Karpas-422 (cell line): ENCODE results near the gene RHOU. TPM values are rescaled to one million over a fixed set of nuclear protein-coding genes. Genes with fewer than 3 reads are reported as not detected.

ENCODE experiments used
- DNase-seq: peaks from one replicate; pipeline ENCODE4 v3.0.0-alpha.2; 2015
- H2AFZ ChIP-seq: fragments of 200-600 bp; sonication (generic); 2 replicates; pipeline ENCODE4 v1.6.1; 2014; ENCODE audit warnings: antibody characterized with exemption, low read length, mixed read lengths
- H3K27ac ChIP-seq: fragments of 200-600 bp; sonication (generic); 2 replicates; pipeline ENCODE4 v1.5.1; 2014; ENCODE audit warnings: mild to moderate bottlenecking, low read length, moderate library complexity
- H3K27me3 ChIP-seq: fragments of 200-600 bp; sonication (generic); 2 replicates; pipeline ENCODE4 v1.6.1; 2014; ENCODE audit warnings: low read length, mixed read lengths
- H3K36me3 ChIP-seq: fragments of 200-600 bp; sonication (generic); 2 replicates; pipeline ENCODE4 v1.6.1; 2014; ENCODE audit warnings: low read length, mixed read lengths; ENCODE audit not compliant: insufficient read depth
- H3K4me1 ChIP-seq: fragments of 200-600 bp; sonication (generic); 2 replicates; pipeline ENCODE4 v1.6.1; 2014; ENCODE audit warnings: mild to moderate bottlenecking, low read length, mixed read lengths
- H3K4me2 ChIP-seq: fragments of 200-600 bp; sonication (generic); 2 replicates; pipeline ENCODE4 v1.6.1; 2014; ENCODE audit warnings: low read length, low read depth, mild to moderate bottlenecking; ENCODE audit not compliant: poor library complexity, severe bottlenecking
- H3K4me3 ChIP-seq: fragments of 200-600 bp; sonication (generic); 2 replicates; pipeline ENCODE4 v1.5.1; 2014; ENCODE audit warnings: mild to moderate bottlenecking, antibody characterized with exemption, low read length, mixed read lengths
- H3K79me2 ChIP-seq: fragments of 200-600 bp; sonication (generic); 2 replicates; pipeline ENCODE4 v1.6.1; 2014; ENCODE audit warnings: mild to moderate bottlenecking, low read length, mixed read lengths
- H3K9ac ChIP-seq: fragments of 200-600 bp; sonication (generic); 2 replicates; pipeline ENCODE4 v1.6.0; 2014; ENCODE audit warnings: low read length
- H3K9me2 ChIP-seq: fragments of 200-600 bp; sonication (generic), shearing (Covaris generic); replicated peaks from 2 replicates; pipeline ENCODE4 v1.6.0; 2014; ENCODE audit warnings: mild to moderate bottlenecking, low read length, moderate library complexity; ENCODE audit not compliant: insufficient read depth
- H3K9me3 ChIP-seq: fragments of 300-700, 200-600 bp; sonication (generic); 2 replicates; pipeline ENCODE4 v1.6.1; 2014; ENCODE audit warnings: low read length, mixed read lengths
- H4K20me1 ChIP-seq: fragments of 200-600 bp; sonication (generic); 2 replicates; pipeline ENCODE4 v1.6.1; 2014; ENCODE audit warnings: mild to moderate bottlenecking, antibody characterized with exemption, low read length, low read depth; ENCODE audit not compliant: insufficient read depth
- total RNA-seq: library from RNA; depleted of rRNA; stranded (reverse); fragments of >200 nt; shearing (Covaris generic); gene quantifications from 2 replicates; pipeline ENCODE4 v1.2.3, GENCODE V29; 2014; ENCODE audit warnings: low replicate concordance

The RHOU gene
- total RNA-seq, 1 experiment from 2014 or later = not detected

GRCh38 chr1:228740543-228741317 is 5.5 kb downstream of the RHOU start:
- no peak overlapping the region for H3K4me2 ChIP-seq
- H3K27ac ChIP-seq = no peak overlapping the region
- no peaks in the 10 kb centered on the region for H3K36me3 ChIP-seq

DNA sequence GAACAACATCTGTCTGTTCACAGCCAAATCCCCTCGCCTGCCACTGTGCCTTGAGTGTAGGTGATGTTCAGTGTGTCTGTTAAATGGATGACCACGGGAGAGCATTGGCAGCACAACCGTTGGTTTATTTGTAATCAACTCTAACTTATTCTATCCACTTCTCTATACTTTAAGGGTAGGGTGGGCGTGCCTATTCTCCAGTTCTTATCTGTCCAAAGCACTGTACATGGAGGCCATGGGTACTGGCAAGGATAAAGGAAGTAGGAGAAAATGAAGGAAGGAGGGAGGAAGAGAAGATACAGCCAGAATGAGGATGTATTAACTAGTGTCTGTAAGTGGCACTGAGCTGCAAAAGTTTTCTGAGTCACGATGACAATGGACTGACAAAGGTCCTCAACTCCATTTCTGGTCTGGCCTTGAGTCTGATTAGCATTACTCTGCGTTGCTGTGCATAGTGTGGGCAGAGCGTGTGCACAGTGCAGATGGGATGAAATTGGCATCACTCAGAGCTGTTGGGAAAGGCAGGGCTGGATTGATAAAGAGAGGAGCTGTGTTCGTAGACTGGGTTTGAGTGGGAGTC is 7.1 kb downstream of the RHOU start:
- Histone ChIP-seq H3K4me2 (no peak overlapping the region), H3K9me3 (no peaks in the 10 kb centered on the region), H3K9ac (no peak overlapping the region), H3K36me3 (no peaks in the 10 kb centered on the region), H3K79me2 (no peaks in the 10 kb centered on the region), H3K4me3 (no peak overlapping the region), H2AFZ (no peak overlapping the region), H4K20me1 (no peaks in the 10 kb centered on the region), H3K27ac (no peak overlapping the region), H3K4me1 (no peaks in the 10 kb centered on the region; the same call in 1 of the 2 replicates), H3K27me3 (no peaks in the 10 kb centered on the region), H3K9me2 (no peaks in the 10 kb centered on the region)
- DNase-seq = no peak

More at GRCh38 chr1:228740543-228741317, 5.5 kb downstream of the RHOU start:
- no peaks in the 10 kb centered on the region for H3K9me3 ChIP-seq
- no peak overlapping the region for H3K4me3 ChIP-seq
- H3K27me3 ChIP-seq = no peaks in the 10 kb centered on the region
- H3K4me1 ChIP-seq = no peaks in the 10 kb centered on the region; the same call in 1 of the 2 replicates
- no peak overlapping the region for H3K9ac ChIP-seq
- no peaks in the 10 kb centered on the region for H3K9me2 ChIP-seq
- H3K79me2 ChIP-seq = no peaks in the 10 kb centered on the region
- H4K20me1 ChIP-seq = no peaks in the 10 kb centered on the region
- H2AFZ ChIP-seq = no peak overlapping the region
- DNase-seq = no peak

- Histone ChIP-seq H3K4me2 (no peak overlapping the region), H3K27me3 (no peaks in the 10 kb centered on the region), H3K4me3 (no peak overlapping the region), H3K4me1 (no peaks in the 10 kb centered on the region; the same call in 1 of the 2 replicates), H3K9ac (no peak overlapping the region), H3K9me2 (no peaks in the 10 kb centered on the region), H2AFZ (no peak overlapping the region), H3K79me2 (no peaks in the 10 kb centered on the region), H3K27ac (no peak overlapping the region), H3K9me3 (no peaks in the 10 kb centered on the region), H4K20me1 (no peaks in the 10 kb centered on the region), H3K36me3 (no peaks in the 10 kb centered on the region)
- no peak for DNase-seq
Observed at GRCh38 chr1:228743405-228743804, 8.1 kb downstream of the RHOU start.

DNA sequence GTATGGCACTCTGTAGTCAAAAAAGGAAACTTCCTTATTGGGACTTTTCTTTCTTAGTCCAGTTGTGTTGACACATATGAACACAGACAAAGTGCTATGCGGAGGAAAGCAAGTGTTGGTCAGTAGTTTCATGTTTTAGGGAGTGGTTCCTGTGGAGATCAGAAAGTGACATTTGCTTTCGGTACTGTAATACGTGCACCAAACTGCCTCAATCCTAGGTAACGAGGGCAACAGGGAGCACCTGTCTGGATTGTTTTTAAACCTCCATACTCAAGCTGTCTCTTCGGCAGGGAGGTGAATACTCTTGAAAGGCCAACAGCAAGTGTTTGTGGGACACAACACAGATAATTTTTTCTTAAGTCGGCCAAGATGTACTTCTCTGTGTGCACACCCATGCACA is 9.1 kb downstream of the RHOU start:
- DNase-seq = no peak
- Histone ChIP-seq H3K9ac (no peak overlapping the region), H4K20me1 (no peaks in the 10 kb centered on the region), H2AFZ (no peak overlapping the region), H3K27ac (no peak overlapping the region), H3K4me1 (no peaks in the 10 kb centered on the region; the same call in 1 of the 2 replicates), H3K4me2 (no peak overlapping the region), H3K9me2 (no peaks in the 10 kb centered on the region), H3K27me3 (no peaks in the 10 kb centered on the region), H3K79me2 (no peaks in the 10 kb centered on the region), H3K4me3 (no peak overlapping the region), H3K9me3 (no peaks in the 10 kb centered on the region), H3K36me3 (no peaks in the 10 kb centered on the region)

- Histone ChIP-seq H3K79me2 (no peaks in the 10 kb centered on the region), H3K27me3 (no peaks in the 10 kb centered on the region), H3K4me1 (no peaks in the 10 kb centered on the region; the same call in 1 of the 2 replicates), H3K4me3 (no peak overlapping the region), H3K4me2 (peak overlapping the region; percentile 23), H3K36me3 (no peaks in the 10 kb centered on the region), H4K20me1 (no peaks in the 10 kb centered on the region), H3K27ac (no peak overlapping the region), H3K9me2 (no peaks in the 10 kb centered on the region), H3K9me3 (no peaks in the 10 kb centered on the region), H3K9ac (no peak overlapping the region), H2AFZ (peak overlapping the region; percentile 83; the same call in 1 of the 2 replicates)
- peak; percentile 47 for DNase-seq
Observed at GRCh38 chr1:228744918-228745317, 9.6 kb downstream of the RHOU start.

DNA sequence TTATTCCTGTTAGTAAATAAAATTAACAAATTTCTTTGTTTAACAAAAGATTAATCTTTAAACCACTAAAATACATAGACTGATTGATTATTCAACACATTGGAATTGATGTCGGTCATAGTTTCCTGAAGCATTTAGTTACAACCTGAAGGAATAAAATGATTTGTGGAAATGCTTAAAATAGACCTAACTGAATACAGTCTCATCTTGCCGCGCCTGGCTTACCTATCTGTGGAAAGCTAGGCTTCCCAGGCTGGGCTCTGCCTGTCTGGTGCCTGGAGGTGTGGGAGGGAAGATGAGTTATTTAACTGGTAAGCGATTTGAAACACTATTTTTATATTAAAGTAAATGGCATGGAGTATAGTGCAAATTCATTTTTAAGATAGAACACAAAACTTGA is 10.2 kb downstream of the RHOU start:
- Histone ChIP-seq H2AFZ (0 out of 2 replicates have a peak overlapping the region, but pooled peaks have one; percentile 83), H3K27ac (no peak overlapping the region), H3K36me3 (no peaks in the 10 kb centered on the region), H3K9me3 (no peaks in the 10 kb centered on the region), H3K4me1 (no peaks in the 10 kb centered on the region; the same call in 1 of the 2 replicates), H3K27me3 (no peaks in the 10 kb centered on the region), H3K4me2 (peak overlapping the region; percentile 23), H3K4me3 (no peak overlapping the region), H3K9ac (no peak overlapping the region), H3K79me2 (no peaks in the 10 kb centered on the region), H4K20me1 (no peaks in the 10 kb centered on the region), H3K9me2 (no peaks in the 10 kb centered on the region)
- no peak for DNase-seq

DNA sequence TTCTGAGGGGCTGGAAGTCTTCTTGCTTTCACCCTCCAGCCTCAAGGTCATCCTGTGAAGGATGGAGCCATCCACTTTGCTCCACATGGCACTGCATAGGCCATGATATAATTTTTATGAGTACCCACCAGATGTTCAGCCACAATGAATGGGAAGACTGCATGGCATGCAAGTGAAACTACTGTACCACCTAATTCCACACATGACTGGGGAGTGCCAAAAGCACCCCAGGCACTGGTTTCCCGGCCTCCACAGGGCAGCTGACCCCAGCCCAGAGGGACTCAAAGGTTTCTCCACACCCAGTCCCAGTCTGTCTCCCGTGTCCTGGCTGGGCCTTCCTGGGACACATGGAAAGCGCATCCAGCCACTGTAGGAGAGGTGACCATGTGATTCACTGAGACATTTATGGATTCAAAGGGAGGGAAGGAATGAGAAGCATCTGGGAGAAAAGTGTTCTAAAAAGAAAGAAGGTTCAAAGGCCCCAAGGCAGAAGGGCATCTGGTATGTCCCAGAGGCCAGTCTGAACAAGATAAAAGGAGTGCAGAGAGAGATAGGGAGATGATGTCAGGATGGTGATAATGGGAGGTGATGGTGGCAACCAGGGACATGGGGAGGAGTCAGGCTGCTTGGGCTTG is 12.1 kb downstream of the RHOU start:
- no peak overlapping the region for H3K9ac ChIP-seq
- no peaks in the 10 kb centered on the region for H3K27me3 ChIP-seq
- no peaks in the 10 kb centered on the region for H3K36me3 ChIP-seq
- H3K4me1 ChIP-seq = no peaks in the 10 kb centered on the region
- no peak overlapping the region for H2AFZ ChIP-seq
- H3K4me3 ChIP-seq = no peak overlapping the region
- no peak overlapping the region for H3K27ac ChIP-seq
- no peak overlapping the region for H3K4me2 ChIP-seq
- H3K9me2 ChIP-seq = no peaks in the 10 kb centered on the region
- no peak for DNase-seq
- H4K20me1 ChIP-seq = no peaks in the 10 kb centered on the region
- H3K79me2 ChIP-seq = no peaks in the 10 kb centered on the region
- H3K9me3 ChIP-seq = no peaks in the 10 kb centered on the region

GRCh38 chr1:228748029-228748428 is 12.8 kb downstream of the RHOU start:
- H3K4me1 ChIP-seq = no peaks in the 10 kb centered on the region
- no peak overlapping the region for H3K9ac ChIP-seq
- no peaks in the 10 kb centered on the region for H3K36me3 ChIP-seq
- H3K9me2 ChIP-seq = no peaks in the 10 kb centered on the region
- no peak for DNase-seq
- no peak overlapping the region for H3K27ac ChIP-seq
- no peak overlapping the region for H3K4me3 ChIP-seq
- no peaks in the 10 kb centered on the region for H3K79me2 ChIP-seq
- H3K27me3 ChIP-seq = no peaks in the 10 kb centered on the region
- no peaks in the 10 kb centered on the region for H4K20me1 ChIP-seq
- H2AFZ ChIP-seq = no peak overlapping the region
- H3K4me2 ChIP-seq = no peak overlapping the region
- no peaks in the 10 kb centered on the region for H3K9me3 ChIP-seq
